Measurements from ENCODE around the gene INTS13.
"Not testable (repeated sequence)": the region's sequence is repeated elsewhere in the genome, so short reads cannot be mapped to it uniquely, and the experiment has no call there.

Gene INTS13

DNA sequence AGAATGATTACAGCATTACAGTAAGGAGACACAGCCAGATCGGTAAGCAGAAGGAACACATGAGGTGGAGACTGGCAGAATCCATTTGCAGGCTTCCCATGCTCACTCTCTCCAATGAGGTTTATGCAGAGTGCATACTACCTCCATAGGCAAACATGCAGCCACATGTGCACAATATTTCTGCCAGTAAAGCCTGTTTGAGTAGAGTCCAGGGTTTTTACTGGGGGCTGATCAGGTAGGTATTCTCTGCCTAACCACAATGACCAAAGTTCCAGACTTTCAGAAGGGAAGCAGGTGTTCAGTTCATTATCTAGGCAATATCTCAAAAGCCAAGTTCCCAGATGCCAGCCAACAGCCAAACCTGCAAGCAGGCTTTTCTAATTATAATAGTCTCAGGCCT is 31.1 kb downstream of the INTS13 start:
- TF ChIP-seq, protein P1, sequence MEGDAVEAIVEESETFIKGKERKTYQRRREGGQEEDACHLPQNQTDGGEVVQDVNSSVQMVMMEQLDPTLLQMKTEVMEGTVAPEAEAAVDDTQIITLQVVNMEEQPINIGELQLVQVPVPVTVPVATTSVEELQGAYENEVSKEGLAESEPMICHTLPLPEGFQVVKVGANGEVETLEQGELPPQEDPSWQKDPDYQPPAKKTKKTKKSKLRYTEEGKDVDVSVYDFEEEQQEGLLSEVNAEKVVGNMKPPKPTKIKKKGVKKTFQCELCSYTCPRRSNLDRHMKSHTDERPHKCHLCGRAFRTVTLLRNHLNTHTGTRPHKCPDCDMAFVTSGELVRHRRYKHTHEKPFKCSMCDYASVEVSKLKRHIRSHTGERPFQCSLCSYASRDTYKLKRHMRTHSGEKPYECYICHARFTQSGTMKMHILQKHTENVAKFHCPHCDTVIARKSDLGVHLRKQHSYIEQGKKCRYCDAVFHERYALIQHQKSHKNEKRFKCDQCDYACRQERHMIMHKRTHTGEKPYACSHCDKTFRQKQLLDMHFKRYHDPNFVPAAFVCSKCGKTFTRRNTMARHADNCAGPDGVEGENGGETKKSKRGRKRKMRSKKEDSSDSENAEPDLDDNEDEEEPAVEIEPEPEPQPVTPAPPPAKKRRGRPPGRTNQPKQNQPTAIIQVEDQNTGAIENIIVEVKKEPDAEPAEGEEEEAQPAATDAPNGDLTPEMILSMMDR (conservative IDR thresholded peaks at IDR 0.05; ENCODE audit: low read depth, low read length): no peak
- no peak overlapping the region for H3K4me3 ChIP-seq (ENCODE audit: low read length)
- no peak for DNase-seq (ENCODE audit: low read depth)

DNA sequence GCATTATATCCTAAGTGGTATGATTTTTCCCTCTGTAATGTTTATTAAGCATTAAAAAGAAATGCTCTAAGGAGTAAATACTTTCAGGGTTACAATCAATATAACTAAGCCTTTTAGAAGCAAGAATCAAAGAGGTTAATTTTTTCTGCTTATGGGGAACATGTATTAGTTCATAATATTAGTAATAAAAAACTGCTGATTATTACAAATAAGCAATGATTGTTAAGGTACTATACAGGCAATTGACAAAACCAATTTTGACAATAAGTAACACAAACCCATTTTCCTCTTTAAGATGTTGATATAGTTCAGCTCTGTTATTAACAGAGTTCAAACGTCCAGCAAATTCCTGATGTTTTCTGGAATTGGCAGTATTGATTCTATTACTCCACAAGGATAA is 31.8 kb downstream of the INTS13 start:
- DNase-seq (ENCODE audit: low read depth): no peak
- TF ChIP-seq, protein P1 (conservative IDR thresholded peaks at IDR 0.05; ENCODE audit: low read depth, low read length): no peak

DNA sequence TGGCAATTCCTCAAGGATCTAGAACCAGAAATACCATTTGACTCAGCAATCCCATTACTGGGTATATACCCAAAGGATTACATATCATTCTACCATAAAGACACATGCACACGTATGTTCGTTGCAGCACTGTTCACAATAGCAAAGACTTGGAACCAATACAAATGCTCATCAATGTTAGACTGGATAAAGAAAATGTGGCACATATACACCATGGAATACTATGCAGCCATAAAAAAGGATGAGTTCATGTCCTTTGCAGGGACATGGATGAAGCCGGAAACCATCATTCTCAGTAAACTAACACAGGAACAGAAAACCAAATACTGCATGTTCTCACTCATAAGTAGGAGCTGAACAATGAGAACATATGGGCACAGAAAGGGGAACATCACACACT is 34.4 kb downstream of the INTS13 start:
- H3K4me3 ChIP-seq (ENCODE audit: low read length); DNase-seq (ENCODE audit: low read depth): not testable (repeated sequence)

More for the DNA sequence above, 31.8 kb downstream of the INTS13 start:
- H3K4me3 ChIP-seq (ENCODE audit: low read length): no peak overlapping the region

DNA sequence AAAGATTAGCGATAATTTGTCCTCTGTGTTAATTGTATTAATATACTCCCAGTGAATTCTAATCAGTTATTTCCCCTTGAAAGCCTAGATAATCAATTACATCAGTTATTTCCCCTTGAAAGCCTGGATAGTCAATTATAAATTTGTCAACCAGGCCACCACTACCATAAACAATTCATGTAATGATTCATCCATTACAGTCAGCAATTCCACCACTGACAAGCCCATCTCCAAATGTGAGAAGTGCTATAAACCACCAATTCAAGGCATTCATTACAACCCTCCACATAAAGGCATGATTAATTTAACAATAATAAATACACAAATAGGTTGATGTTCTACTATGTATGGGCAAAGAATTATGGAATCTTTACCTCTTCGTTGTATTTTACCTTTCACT is 40.9 kb downstream of the INTS13 start:
- H3K4me3 ChIP-seq (ENCODE audit: low read length): no peak overlapping the region
- TF ChIP-seq, protein P1 (conservative IDR thresholded peaks at IDR 0.05; ENCODE audit: low read depth, low read length): no peak
- DNase-seq (ENCODE audit: low read depth): no peak

DNA sequence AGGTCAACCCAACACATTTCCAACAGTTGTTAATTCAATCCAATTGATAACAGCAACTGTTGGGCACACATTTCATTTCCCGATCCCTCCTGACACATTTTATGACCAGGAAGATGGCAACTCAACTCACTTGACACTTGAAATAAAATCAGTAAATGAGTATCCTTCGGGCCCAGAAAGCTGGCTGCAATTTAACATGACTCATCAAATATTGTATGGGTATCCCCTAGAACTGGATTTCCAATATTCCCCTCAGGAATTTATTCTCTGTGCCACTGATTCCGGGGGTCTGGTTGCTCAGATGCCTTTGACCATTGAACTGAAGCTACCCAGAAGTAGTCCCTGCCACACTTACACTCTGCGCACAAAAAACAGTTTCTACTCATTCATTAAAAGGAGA is 42.1 kb downstream of the INTS13 start:
- H3K4me3 ChIP-seq (ENCODE audit: low read length): no peak overlapping the region
- TF ChIP-seq, protein P1 (conservative IDR thresholded peaks at IDR 0.05; ENCODE audit: low read depth, low read length): no peak
- no peak for DNase-seq (ENCODE audit: low read depth)

DNA sequence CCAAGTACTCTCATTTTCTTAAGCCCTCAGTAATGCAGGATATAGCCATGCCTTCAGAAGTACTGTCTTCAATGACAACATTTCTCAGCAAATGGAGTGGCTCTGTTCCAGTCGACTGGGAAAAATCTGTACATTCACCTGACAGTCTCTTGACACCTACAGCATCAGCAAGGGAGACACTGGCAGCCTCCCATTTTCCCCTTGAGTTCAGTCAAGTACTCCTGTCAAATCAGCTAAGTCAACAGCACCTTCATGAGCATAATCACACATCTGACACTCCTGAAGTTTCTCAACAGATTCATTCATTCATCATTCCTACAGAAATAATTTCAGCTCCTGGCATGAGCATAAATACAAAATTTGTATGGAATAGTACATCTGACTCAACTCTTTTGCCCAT is 46.1 kb downstream of the INTS13 start:
- DNase-seq (ENCODE audit: low read depth): no peak
- TF ChIP-seq, protein P1 (conservative IDR thresholded peaks at IDR 0.05; ENCODE audit: low read depth, low read length): no peak
- no peak overlapping the region for H3K4me3 ChIP-seq (ENCODE audit: low read length)

DNA sequence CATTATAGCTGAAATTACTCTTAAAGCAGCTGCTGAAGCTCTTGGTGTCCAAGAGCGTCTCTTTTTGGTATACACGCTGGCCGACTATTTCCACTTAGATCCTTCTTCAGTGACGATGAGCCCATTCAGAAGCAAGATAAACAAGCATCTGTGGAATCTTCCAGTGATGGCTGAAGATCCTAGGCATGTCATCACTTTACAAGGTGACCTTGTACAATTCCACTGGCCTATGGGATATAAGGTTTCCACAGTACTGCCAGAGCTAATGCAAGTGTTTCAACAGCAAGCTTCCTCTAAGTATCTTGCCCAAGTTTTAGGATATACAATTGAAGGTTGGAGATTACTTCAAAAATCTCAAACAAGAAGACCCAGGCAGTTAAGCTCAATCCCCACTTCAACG is 47.0 kb downstream of the INTS13 start:
- no peak for DNase-seq (ENCODE audit: low read depth)
- H3K4me3 ChIP-seq (ENCODE audit: low read length): no peak overlapping the region
- TF ChIP-seq, protein P1 (conservative IDR thresholded peaks at IDR 0.05; ENCODE audit: low read depth, low read length): no peak

Measured in retinal pigment epithelial cell (primary cell).